ENCODE data around the gene DYSF. TPM values are rescaled to one million over a fixed set of nuclear protein-coding genes. Genes with fewer than 3 reads are reported as not detected.

DYSF gene
- total and polyA plus RNA-seq, 2 donors (not counting 1 experiment from before 2014, with no cell fraction given), result 0.17 to 0.43 TPM

- no peaks in the 10 kb centered on the region for H3K36me3 ChIP-seq (replicated peaks in 1 of 2; ENCODE audit: control extremely low read depth in 1 of 2, control insufficient read depth in 1 of 2, extremely low read depth in 1 of 2, insufficient read depth in 2 of 2, low read length in 1 of 2)
- no peak for DNase-seq
- H3K4me1 Mint-ChIP-seq, result no peaks in the 10 kb centered on the region
- H3K9me3 ChIP-seq (ENCODE audit: control extremely low read depth in 1 of 3, control insufficient read depth in 2 of 3, insufficient read depth in 1 of 3, low read length in 2 of 3), result no peaks in the 10 kb centered on the region
- H3K27me3 Mint-ChIP-seq, result no peaks in the 10 kb centered on the region
- WGBS (ENCODE audit: insufficient coverage), result 92% methylated on average over 18 of the region's 21 CpGs
- ATAC-seq (ENCODE audit: low read depth), result no peak
- intact Hi-C loops (cut with micrococcal nuclease), result no loop called here
- no peak overlapping the region for H3K4me3 Mint-ChIP-seq
- no peaks in the 10 kb centered on the region for H3K79me2 ChIP-seq (ENCODE audit: control insufficient read depth, insufficient read depth, low read length)
- H3K27ac Mint-ChIP-seq, result no peak overlapping the region
- TF ChIP-seq EZH2 (IDR thresholded peaks at IDR 0.05; ENCODE audit: borderline replicate concordance, insufficient read depth, low read depth, low read length, poor library complexity, severe bottlenecking), result no peak
- TF ChIP-seq CTCF (IDR thresholded peaks at IDR 0.05), result no peak
- no peaks in the 10 kb centered on the region for H3K9me3 Mint-ChIP-seq (ENCODE audit: insufficient read depth)
- H3K9ac ChIP-seq (ENCODE audit: low read length), result no peak overlapping the region
- no peaks in the 10 kb centered on the region for H4K20me1 ChIP-seq (ENCODE audit: control insufficient read depth, insufficient read depth, low read length, poor library complexity, severe bottlenecking)
- no peak overlapping the region for H3K27ac ChIP-seq (ENCODE audit: low read length in 2 of 2)
- POLR2A ChIA-PET, result no interaction called here
- no peak overlapping the region for H3K4me2 ChIP-seq (replicated peaks; ENCODE audit: low read depth, low read length, poor library complexity, severe bottlenecking)
- H3K27me3 ChIP-seq (replicated peaks in 1 of 4; ENCODE audit: control extremely low read depth in 1 of 4, control insufficient read depth in 3 of 4, insufficient read depth in 4 of 4, low read length in 3 of 4), result no peaks in the 10 kb centered on the region
- CTCF ChIA-PET, result no interaction called here
- H3K4me1 ChIP-seq (ENCODE audit: control insufficient read depth in 2 of 2, insufficient read depth in 2 of 2, low read length in 2 of 2), result no peaks in the 10 kb centered on the region
- no peak overlapping the region for H3K4me3 ChIP-seq (ENCODE audit: control extremely low read depth in 1 of 5, extremely low read depth in 1 of 5, insufficient read depth in 1 of 5, low read depth in 2 of 5, low read length in 4 of 5)
- H2AFZ ChIP-seq (ENCODE audit: insufficient read depth, low read depth, low read length, poor library complexity, severe bottlenecking), result no peak overlapping the region
Measured at GRCh38 chr2:71700658-71701397, 247.5 kb downstream of the DYSF start.

DNA sequence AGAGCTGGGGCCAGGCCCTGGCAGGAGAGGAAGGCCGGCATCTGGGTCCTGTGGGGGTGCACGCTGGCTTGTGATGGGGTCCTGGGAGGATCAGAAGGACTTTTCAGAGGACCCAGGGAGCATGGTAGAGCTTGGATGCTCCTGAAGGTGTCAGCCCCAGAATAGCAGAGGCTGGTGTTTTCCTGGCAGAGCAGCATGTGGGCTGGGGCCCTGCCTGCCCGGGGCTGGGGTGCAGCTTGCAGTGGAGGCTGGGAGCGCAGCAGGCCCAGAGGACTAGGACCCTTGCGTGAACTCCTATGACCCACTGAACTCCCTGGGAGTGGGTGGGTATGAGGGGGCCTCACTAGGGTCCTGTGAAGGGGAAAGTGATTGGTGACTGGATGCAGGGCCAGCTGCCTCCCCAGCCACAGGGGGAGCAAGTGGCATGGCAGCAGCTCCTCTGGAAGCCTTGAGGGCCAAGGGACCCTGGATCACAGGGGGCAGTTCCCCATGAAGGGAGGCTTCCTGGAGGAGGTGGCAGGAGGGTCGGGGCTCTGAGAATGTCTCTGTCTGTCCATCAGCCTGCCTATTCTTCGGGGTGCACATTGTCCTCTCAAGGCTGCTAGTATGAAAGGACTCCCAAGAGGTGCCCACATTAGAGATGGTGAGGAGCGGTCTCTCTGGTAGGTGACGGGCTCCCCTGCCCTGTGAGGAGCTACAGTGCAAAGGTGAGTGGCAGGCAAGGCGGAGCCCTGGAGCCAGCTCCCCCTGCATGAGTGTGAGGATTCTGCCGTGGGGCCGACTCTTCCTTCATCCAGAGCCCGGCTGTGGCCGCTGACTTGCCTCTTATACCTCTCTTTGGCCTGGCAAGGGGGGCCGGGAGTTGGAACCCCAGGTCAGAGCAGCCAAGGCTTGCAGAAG lies 249.0 kb downstream of the DYSF start:
- ATAC-seq (ENCODE audit: low read depth), result no peak
- Histone ChIP-seq H3K9ac (ENCODE audit: low read length) (no peak overlapping the region), H3K4me1 (ENCODE audit: control insufficient read depth in 2 of 2, insufficient read depth in 2 of 2, low read length in 2 of 2) (no peaks in the 10 kb centered on the region), H3K27me3 (replicated peaks in 1 of 4; ENCODE audit: control extremely low read depth in 1 of 4, control insufficient read depth in 3 of 4, insufficient read depth in 4 of 4, low read length in 3 of 4) (no peaks in the 10 kb centered on the region), H3K4me3 (ENCODE audit: control extremely low read depth in 1 of 5, extremely low read depth in 1 of 5, insufficient read depth in 1 of 5, low read depth in 2 of 5, low read length in 4 of 5) (no peak overlapping the region), H2AFZ (ENCODE audit: insufficient read depth, low read depth, low read length, poor library complexity, severe bottlenecking) (no peak overlapping the region), H3K79me2 (ENCODE audit: control insufficient read depth, insufficient read depth, low read length) (no peaks in the 10 kb centered on the region), H3K36me3 (replicated peaks in 1 of 2; ENCODE audit: control extremely low read depth in 1 of 2, control insufficient read depth in 1 of 2, extremely low read depth in 1 of 2, insufficient read depth in 2 of 2, low read length in 1 of 2) (no peaks in the 10 kb centered on the region), H3K27ac (ENCODE audit: low read length in 2 of 2) (no peak overlapping the region), H3K9me3 (ENCODE audit: control extremely low read depth in 1 of 3, control insufficient read depth in 2 of 3, insufficient read depth in 1 of 3, low read length in 2 of 3) (no peaks in the 10 kb centered on the region), H3K4me2 (replicated peaks; ENCODE audit: low read depth, low read length, poor library complexity, severe bottlenecking) (no peak overlapping the region), H4K20me1 (ENCODE audit: control insufficient read depth, insufficient read depth, low read length, poor library complexity, severe bottlenecking) (no peaks in the 10 kb centered on the region)
- WGBS (ENCODE audit: insufficient coverage), result 82% methylated on average over 15 of the region's 15 CpGs
- ChIA-PET POLR2A (no interaction called here), CTCF (no interaction called here)
- Mint-ChIP-seq H3K27me3 (no peaks in the 10 kb centered on the region), H3K9me3 (ENCODE audit: insufficient read depth) (no peaks in the 10 kb centered on the region), H3K4me3 (no peak overlapping the region), H3K4me1 (no peaks in the 10 kb centered on the region), H3K27ac (no peak overlapping the region)
- TF ChIP-seq EZH2 (IDR thresholded peaks at IDR 0.05; ENCODE audit: borderline replicate concordance, insufficient read depth, low read depth, low read length, poor library complexity, severe bottlenecking) (no peak), CTCF (IDR thresholded peaks at IDR 0.05) (no peak)
- DNase-seq, result no peak
- intact Hi-C loops (cut with micrococcal nuclease), result no loop called here

Measured in B cell (primary cell).